Left lung (tissue), 10 donors: ENCODE measurements around the gene TACC2. TPM values are rescaled to one million over a fixed set of nuclear protein-coding genes. Genes with fewer than 3 reads are reported as not detected.

Experiments used
- ATAC-seq: fragments of 200-7000 bp; cut with Tn5 transposase; one replicate; pipeline ENCODE4 v1.9.1; 2020; ENCODE audit warnings: moderate library complexity
- DNase-seq, 4 donors: peaks; one replicate each; pipeline ENCODE4 v3.0.0-alpha.2; 2013 to 2020
- H3K27ac ChIP-seq, 2 donors: fragments of 200-600 bp; sonication (generic) in 1 of 2; one replicate each; pipeline versions ENCODE4 v1.5.0 to v1.8.0; 2020 to 2021
- H3K27me3 ChIP-seq, 2 donors: fragments of 200-600 bp; sonication (generic) in 1 of 2; one replicate each; pipeline versions ENCODE4 v1.5.0 to v1.8.0; 2020 to 2021
- H3K36me3 ChIP-seq, 2 donors: fragments of 200-600 bp; sonication (generic) in 1 of 2; one replicate each; pipeline versions ENCODE4 v1.5.0 to v1.8.0; 2020 to 2021
- H3K4me1 ChIP-seq, 2 donors: fragments of 200-600 bp; one replicate each; pipeline ENCODE4 v1.8.0; 2021
- H3K4me3 ChIP-seq, 2 donors: fragments of 200-600 bp; sonication (generic) in 1 of 2; one replicate each; pipeline versions ENCODE4 v1.5.0 to v1.8.0; 2020 to 2021; ENCODE audit warnings: mild to moderate bottlenecking in 1 of 2
- H3K9me3 ChIP-seq, 2 donors: fragments of 200-600 bp; sonication (generic) in 1 of 2; one replicate each; pipeline versions ENCODE4 v1.5.0 to v1.8.0; 2020 to 2021
- intact Hi-C, 2 donors: fragments of 100-400 bp; cut with DNase I; formaldehyde crosslinking; loops; one replicate each; pipeline versions ENCODE4 v1.11.2 to v1.14.2; 2022
- polyA plus RNA-seq, 6 donors: library from polyadenylated mRNA; unstranded; fragments of 120-200 nt; gene quantifications; one replicate each; pipeline ENCODE4 v1.2.1, GENCODE V29; 2013; ENCODE audit not compliant: insufficient read length in 6 of 6
- total RNA-seq, 2 donors: library from RNA; stranded (reverse); fragmentation: NEBNext Ultra II Directional; extraction: Animal tissue kit (Norgen Biotek cat#: 25700); gene quantifications; one replicate each; pipeline ENCODE4 v1.2.1, GENCODE V29; 2021
- TF ChIP-seq, protein P1 (sequence below), 2 donors: fragments of 200-600 bp; sonication (generic) in 1 of 2; IDR thresholded peaks; one replicate each; pipeline versions ENCODE4 v1.5.0 to v1.8.0; 2021; ENCODE audit warnings: antibody characterized with exemption in 2 of 2
- donor health status: DM: no; HTN: yes; CAD: no.
- donor health status: DM: no; HTN: no; CAD: no.

The TACC2 gene
- total and polyA plus RNA-seq, 8 donors: 21.0 to 193 (median 23.9) TPM

DNA sequence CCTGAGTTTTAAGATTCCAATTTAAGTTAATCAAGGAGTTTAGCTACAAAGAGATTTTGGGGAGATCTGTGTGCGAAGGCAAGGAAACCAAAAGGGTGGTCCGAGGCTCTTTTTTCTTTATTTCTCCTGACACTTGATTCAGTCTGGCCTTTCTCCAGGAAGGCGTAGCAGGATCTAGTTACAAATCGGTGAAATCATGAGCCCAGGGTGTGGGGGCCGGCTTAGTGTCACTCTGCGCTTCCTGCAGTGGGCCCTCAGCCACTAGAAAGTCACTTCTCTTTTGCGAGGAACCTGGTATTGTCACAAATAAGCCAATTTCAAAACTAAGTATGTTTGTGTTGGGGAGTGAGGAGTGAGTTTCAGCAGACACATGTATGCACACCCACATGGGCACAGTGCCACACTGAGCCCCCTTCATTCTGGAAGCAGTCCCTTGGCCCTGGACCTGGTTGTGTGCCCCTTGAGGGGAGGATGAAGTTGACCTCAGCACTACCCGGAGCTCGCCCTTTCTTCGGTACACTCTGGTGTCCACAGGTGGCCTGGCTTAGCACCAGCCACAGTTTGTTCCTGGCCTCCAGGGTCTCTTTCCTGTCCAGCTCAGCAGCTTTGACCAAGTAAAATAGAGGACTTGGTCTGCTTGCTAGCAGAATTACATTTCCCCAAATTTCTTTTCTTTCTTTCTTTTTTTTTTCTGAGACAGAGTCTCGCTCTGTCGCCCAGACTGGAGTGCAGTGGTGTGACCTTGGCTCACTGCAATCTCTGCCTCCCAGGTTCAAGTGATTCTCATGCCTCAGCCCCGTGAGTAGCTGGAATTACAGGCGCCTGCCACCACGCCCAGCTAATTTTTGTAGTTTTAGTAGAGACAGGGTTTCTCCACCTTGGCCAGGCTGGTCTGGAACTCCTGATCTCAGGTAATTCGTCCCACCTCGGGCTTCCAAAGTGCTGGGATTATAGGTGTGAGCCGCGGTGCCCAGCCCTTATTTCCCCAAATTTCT lies 198.2 kb downstream of the TACC2 start:
- Histone ChIP-seq H3K27me3 (no peaks in the 10 kb centered on the region), H3K27ac (no peak overlapping the region), H3K4me3 (no peak overlapping the region), H3K36me3 (peaks cover 0 to 14% of the 10 kb centered on the region in 2 donors), H3K4me1 (peaks cover 3 to 9% of the 10 kb centered on the region in 2 donors), H3K9me3 (no peaks in the 10 kb centered on the region)
- intact Hi-C loops: no loop called here
- no peak for DNase-seq
- peak; percentile 30 for ATAC-seq
- TF ChIP-seq, protein P1, sequence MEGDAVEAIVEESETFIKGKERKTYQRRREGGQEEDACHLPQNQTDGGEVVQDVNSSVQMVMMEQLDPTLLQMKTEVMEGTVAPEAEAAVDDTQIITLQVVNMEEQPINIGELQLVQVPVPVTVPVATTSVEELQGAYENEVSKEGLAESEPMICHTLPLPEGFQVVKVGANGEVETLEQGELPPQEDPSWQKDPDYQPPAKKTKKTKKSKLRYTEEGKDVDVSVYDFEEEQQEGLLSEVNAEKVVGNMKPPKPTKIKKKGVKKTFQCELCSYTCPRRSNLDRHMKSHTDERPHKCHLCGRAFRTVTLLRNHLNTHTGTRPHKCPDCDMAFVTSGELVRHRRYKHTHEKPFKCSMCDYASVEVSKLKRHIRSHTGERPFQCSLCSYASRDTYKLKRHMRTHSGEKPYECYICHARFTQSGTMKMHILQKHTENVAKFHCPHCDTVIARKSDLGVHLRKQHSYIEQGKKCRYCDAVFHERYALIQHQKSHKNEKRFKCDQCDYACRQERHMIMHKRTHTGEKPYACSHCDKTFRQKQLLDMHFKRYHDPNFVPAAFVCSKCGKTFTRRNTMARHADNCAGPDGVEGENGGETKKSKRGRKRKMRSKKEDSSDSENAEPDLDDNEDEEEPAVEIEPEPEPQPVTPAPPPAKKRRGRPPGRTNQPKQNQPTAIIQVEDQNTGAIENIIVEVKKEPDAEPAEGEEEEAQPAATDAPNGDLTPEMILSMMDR (IDR thresholded peaks at IDR 0.05): no peak

DNA sequence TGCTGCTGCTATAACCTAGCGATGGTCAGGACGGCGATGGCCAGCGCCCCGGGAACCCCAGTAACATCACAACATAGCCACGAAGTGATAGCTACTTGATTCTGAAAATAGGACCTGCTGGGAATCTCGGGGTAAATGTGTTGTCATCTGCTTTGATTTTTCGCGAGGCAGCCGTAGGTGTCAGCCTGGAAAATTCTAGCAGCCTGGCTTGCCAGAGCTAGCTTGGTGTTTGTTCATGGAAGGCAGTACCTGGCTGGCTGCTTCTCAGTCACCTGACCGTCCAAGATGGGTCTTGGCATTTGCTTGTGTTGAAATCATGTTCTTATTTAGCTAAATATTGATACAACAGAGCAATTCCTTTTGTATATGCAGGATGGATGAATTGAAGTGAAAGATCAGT lies 199.7 kb downstream of the TACC2 start:
- ATAC-seq: no peak
- H3K4me3 ChIP-seq: no peak overlapping the region
- H3K27ac ChIP-seq: no peak overlapping the region
- H3K9me3 ChIP-seq: no peaks in the 10 kb centered on the region
- H3K4me1 ChIP-seq: no peaks in the 10 kb centered on the region
- TF ChIP-seq, protein P1 (IDR thresholded peaks at IDR 0.05): no peak
- H3K27me3 ChIP-seq: no peaks in the 10 kb centered on the region
- intact Hi-C loops: no loop called here
- H3K36me3 ChIP-seq: peaks cover 0 to 14% of the 10 kb centered on the region in 2 donors
- no peak for DNase-seq

DNA sequence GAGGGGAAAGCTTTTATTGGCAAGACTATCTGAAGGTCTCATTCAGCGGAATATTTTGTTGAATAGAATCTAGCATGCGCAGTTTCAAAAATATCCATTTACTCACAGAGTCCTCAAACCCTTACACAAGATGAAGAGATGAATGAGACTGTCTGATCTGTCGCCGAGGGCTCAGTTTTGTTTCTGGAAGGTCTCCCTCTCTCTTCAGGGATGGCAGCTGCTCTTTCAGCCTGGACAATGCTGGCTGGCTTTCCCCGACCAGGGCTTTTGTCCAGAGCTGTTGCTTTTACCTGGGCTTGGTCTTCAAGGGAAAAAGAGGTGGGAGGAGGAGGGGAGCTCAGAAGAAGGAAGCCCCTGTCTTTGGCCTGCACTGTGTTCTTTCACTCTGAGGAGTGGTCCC lies 200.2 kb downstream of the TACC2 start:
- intact Hi-C loops: no loop called here

DNA sequence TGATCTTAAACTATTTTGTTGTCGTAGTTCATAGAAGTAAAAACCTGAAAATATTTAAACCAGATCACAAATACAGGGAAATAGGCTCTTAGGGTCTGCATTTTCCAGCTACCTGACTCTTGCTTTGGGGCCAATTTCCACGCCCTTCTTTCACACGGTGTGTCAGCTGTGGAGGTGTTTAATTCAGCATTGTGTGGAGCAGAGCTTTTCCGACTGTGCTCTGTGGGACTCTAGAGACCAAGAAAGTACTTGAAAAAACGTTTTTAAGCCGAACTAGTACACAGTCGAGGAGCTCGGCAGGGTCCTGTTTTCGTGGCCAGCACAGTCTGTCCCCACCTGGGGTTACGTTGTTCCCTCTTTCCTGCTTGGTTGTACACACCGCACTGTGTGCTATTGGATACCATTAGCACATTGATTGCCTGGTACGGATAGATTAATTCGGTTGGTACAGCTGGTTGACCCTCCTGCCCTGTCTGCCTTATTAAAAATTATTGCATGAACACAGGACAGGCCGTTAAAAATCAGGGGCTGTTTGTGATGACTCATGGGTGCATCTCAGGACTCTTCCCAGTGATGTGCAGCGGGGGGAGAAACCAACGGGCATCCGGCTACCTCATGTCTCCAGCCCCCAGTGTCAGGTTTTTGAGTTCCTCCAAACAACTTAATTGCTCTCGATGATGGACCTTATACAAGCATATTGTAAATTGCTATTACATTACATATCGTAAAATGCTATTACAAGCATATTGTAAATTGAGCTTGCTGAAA lies 201.4 kb downstream of the TACC2 start:
- H3K36me3 ChIP-seq: peaks cover 0 to 5% of the 10 kb centered on the region in 2 donors
- TF ChIP-seq, protein P1 (IDR thresholded peaks at IDR 0.05): no peak
- no peak overlapping the region for H3K4me3 ChIP-seq
- no peak overlapping the region for H3K27ac ChIP-seq
- H3K4me1 ChIP-seq: no peaks in the 10 kb centered on the region
- intact Hi-C loops: no loop called here
- no peaks in the 10 kb centered on the region for H3K9me3 ChIP-seq
- H3K27me3 ChIP-seq: no peaks in the 10 kb centered on the region
- ATAC-seq (no peak), DNase-seq (no peak)

More for the DNA sequence above, 200.2 kb downstream of the TACC2 start:
- TF ChIP-seq, protein P1 (IDR thresholded peaks at IDR 0.05): no peak
- no peaks in the 10 kb centered on the region for H3K27me3 ChIP-seq
- ATAC-seq (no peak), DNase-seq (no peak)
- no peak overlapping the region for H3K27ac ChIP-seq
- peaks cover 0 to 12% of the 10 kb centered on the region in 2 donors for H3K36me3 ChIP-seq
- H3K4me3 ChIP-seq: no peak overlapping the region
- no peaks in the 10 kb centered on the region for H3K4me1 ChIP-seq
- no peaks in the 10 kb centered on the region for H3K9me3 ChIP-seq
